Breast epithelium (tissue), 3 donors: ENCODE data around the gene UNC13B.

Experiments used
- CTCF ChIP-seq, 3 donors: fragments of 450-650 bp; IDR thresholded peaks; one replicate each; pipeline ENCODE4 v1.5.1; 2016 to 2017; ENCODE audit warnings: antibody characterized with exemption in 3 of 3, mild to moderate bottlenecking in 3 of 3, moderate library complexity in 3 of 3
- POLR2A ChIP-seq: fragments of 450-650 bp; IDR thresholded peaks from one replicate; pipeline ENCODE4 v1.6.1; 2016; ENCODE audit warnings: antibody characterized with exemption, mild to moderate bottlenecking, moderate library complexity

- TF ChIP-seq POLR2A (no peak), CTCF (IDR thresholded peaks at IDR 0.05) (peak in 1 of 3 donors; percentile 24)
These were observed 223.2 kb downstream of the UNC13B start for GRCh38 chr9:35385042-35385441.
